H9 (cell line): ENCODE measurements around the gene HOXB6. TPM values are rescaled to one million over a fixed set of nuclear protein-coding genes. Genes with fewer than 3 reads are reported as not detected.

ENCODE experiments used
- DNase-seq: peaks from one replicate; pipeline ENCODE4 v3.0.0-alpha.2; 2017
- H2AFZ ChIP-seq: one replicate; pipeline ENCODE4 v1.6.1; 2013; ENCODE audit warnings: mild to moderate bottlenecking, low read length, control low read depth, moderate library complexity
- H2AK5ac ChIP-seq: 2 replicates; pipeline ENCODE4 v1.6.1; 2013; ENCODE audit warnings: low read length, control low read depth, mixed read lengths; ENCODE audit not compliant: insufficient read length
- H2BK120ac ChIP-seq: one replicate; pipeline ENCODE4 v1.6.1; 2013; ENCODE audit warnings: low read depth, mild to moderate bottlenecking, low read length, control low read depth, inconsistent platforms; ENCODE audit not compliant: poor library complexity, severe bottlenecking
- H2BK12ac ChIP-seq: 2 replicates; pipeline ENCODE4 v1.6.1; 2013; ENCODE audit warnings: low read length, control low read depth, mixed read lengths, low read depth; ENCODE audit not compliant: insufficient read length
- H2BK15ac ChIP-seq: 2 replicates; pipeline ENCODE4 v1.6.1; 2013; ENCODE audit warnings: low read depth, low read length, control low read depth
- H2BK20ac ChIP-seq: one replicate; pipeline ENCODE4 v1.6.1; 2013; ENCODE audit warnings: low read depth, mild to moderate bottlenecking, low read length, control low read depth, inconsistent platforms; ENCODE audit not compliant: poor library complexity, severe bottlenecking
- H2BK5ac ChIP-seq: 2 replicates; pipeline ENCODE4 v1.6.1; 2013; ENCODE audit warnings: low read length, control low read depth, mixed read lengths; ENCODE audit not compliant: insufficient read length
- H3K14ac ChIP-seq: 2 replicates; pipeline ENCODE4 v1.6.1; 2013; ENCODE audit warnings: low read length, control low read depth; ENCODE audit not compliant: insufficient read depth
- H3K18ac ChIP-seq: 2 replicates; pipeline ENCODE4 v1.6.1; 2013; ENCODE audit warnings: low read depth, mild to moderate bottlenecking, mixed read lengths, low read length, control low read depth; ENCODE audit not compliant: insufficient read length
- H3K23ac ChIP-seq: 2 replicates; pipeline ENCODE4 v1.6.1; 2013; ENCODE audit warnings: low read length, control low read depth, mixed read lengths, low read depth; ENCODE audit not compliant: insufficient read length
- H3K23me2 ChIP-seq: 2 replicates; pipeline ENCODE4 v1.6.1; 2013; ENCODE audit warnings: low read depth, mild to moderate bottlenecking, mixed read lengths, low read length, control low read depth; ENCODE audit not compliant: insufficient read length, poor library complexity, severe bottlenecking
- H3K27ac ChIP-seq: 2 replicates; pipeline ENCODE4 v1.5.1; 2013; ENCODE audit warnings: low read length, control low read depth, mixed read lengths, low read depth; ENCODE audit not compliant: insufficient read length
- H3K27me3 ChIP-seq: 2 replicates; pipeline ENCODE4 v1.6.1; 2013; ENCODE audit warnings: low read length, control low read depth, inconsistent platforms; ENCODE audit not compliant: insufficient read depth
- H3K4ac ChIP-seq: 2 replicates; pipeline ENCODE4 v1.6.1; 2013; ENCODE audit warnings: low read depth, mild to moderate bottlenecking, control low read depth, inconsistent platforms, low read length, moderate library complexity
- H3K4me1 ChIP-seq: 2 replicates; pipeline ENCODE4 v1.6.1; 2013; ENCODE audit warnings: low read length, control low read depth, inconsistent platforms; ENCODE audit not compliant: insufficient read depth
- H3K4me2 ChIP-seq: 2 replicates; pipeline ENCODE4 v1.6.1; 2013; ENCODE audit warnings: low read length, control low read depth, mixed read lengths; ENCODE audit not compliant: insufficient read length, insufficient read depth
- H3K56ac ChIP-seq: 2 replicates; pipeline ENCODE4 v1.6.1; 2013; ENCODE audit warnings: low read depth, mild to moderate bottlenecking, mixed read lengths, low read length, control low read depth; ENCODE audit not compliant: insufficient read length
- H3K79me1 ChIP-seq: 2 replicates; pipeline ENCODE4 v1.6.1; 2013; ENCODE audit warnings: low read depth, mild to moderate bottlenecking, moderate library complexity, low read length, control low read depth, inconsistent platforms; ENCODE audit not compliant: insufficient read depth, poor library complexity, severe bottlenecking
- H3K79me2 ChIP-seq: 2 replicates; pipeline ENCODE4 v1.6.1; 2013; ENCODE audit warnings: low read length, control low read depth, inconsistent platforms; ENCODE audit not compliant: insufficient read depth
- H3K9ac ChIP-seq: 2 replicates; pipeline ENCODE4 v1.6.1; 2013; ENCODE audit warnings: low read length, control low read depth, mixed read lengths; ENCODE audit not compliant: insufficient read length; ENCODE audit errors: extremely low read depth
- H3K9me3 ChIP-seq: one replicate; pipeline ENCODE4 v1.6.1; 2013; ENCODE audit warnings: low read depth, low read length, inconsistent platforms; ENCODE audit not compliant: control insufficient read depth
- H3T11ph ChIP-seq: one replicate; pipeline ENCODE4 v1.6.1; 2013; ENCODE audit warnings: mild to moderate bottlenecking, low read length, control low read depth, inconsistent platforms
- H4K20me1 ChIP-seq: one replicate; pipeline ENCODE4 v1.6.1; 2013; ENCODE audit not compliant: control insufficient read depth, insufficient read length, insufficient read depth
- H4K5ac ChIP-seq: 2 replicates; pipeline ENCODE4 v1.6.1; 2013; ENCODE audit warnings: low read depth, mild to moderate bottlenecking, mixed read lengths, low read length, control low read depth; ENCODE audit not compliant: insufficient read length
- H4K8ac ChIP-seq: replicated peaks from 2 replicates; pipeline ENCODE4 v1.6.1; 2013; ENCODE audit warnings: low read length, control low read depth, mixed read lengths, low read depth; ENCODE audit not compliant: insufficient read length
- H4K91ac ChIP-seq: 2 replicates; pipeline ENCODE4 v1.6.1; 2013; ENCODE audit warnings: low read depth, mild to moderate bottlenecking, moderate library complexity, mixed read lengths, low read length, control low read depth; ENCODE audit not compliant: insufficient read length
- H3K27ac Mint-ChIP-seq, 3 experiments: 2 replicates in 2 of 3; 3 replicates in 1 of 3; pipeline ENCODE4 v1.8.0; 2020 to 2021; ENCODE audit warnings: mixed read lengths in 3 of 3, mild to moderate bottlenecking in 1 of 3, moderate library complexity in 1 of 3
- H3K27me3 Mint-ChIP-seq: 2 replicates; pipeline ENCODE4 v1.8.0; 2021; ENCODE audit warnings: low read depth, mild to moderate bottlenecking, moderate library complexity, mixed read lengths
- H3K36me3 Mint-ChIP-seq, 3 experiments: 2 replicates in 2 of 3; 3 replicates in 1 of 3; pipeline ENCODE4 v1.8.0; 2020 to 2021; ENCODE audit warnings: low read depth in 3 of 3, mixed read lengths in 3 of 3; ENCODE audit not compliant: insufficient read depth in 1 of 3
- H3K4me1 Mint-ChIP-seq, 2 experiments: 2 replicates each; pipeline ENCODE4 v1.8.0; 2020; ENCODE audit warnings: mixed read lengths in 2 of 2
- H3K4me3 Mint-ChIP-seq, 2 experiments: 2 replicates in 1 of 2; 3 replicates in 1 of 2; pipeline ENCODE4 v1.8.0; 2020 to 2021; ENCODE audit warnings: mild to moderate bottlenecking in 2 of 2, mixed read lengths in 2 of 2, moderate library complexity in 1 of 2
- H3K9me3 Mint-ChIP-seq, 2 experiments: 2 replicates in 1 of 2; 3 replicates in 1 of 2; pipeline ENCODE4 v1.8.0; 2020; ENCODE audit warnings: mild to moderate bottlenecking in 2 of 2, mixed read lengths in 2 of 2, moderate library complexity in 1 of 2
- WGBS: extraction: QIAGEN DNeasy Blood & Tissue Kit; methylation state at CpG from one replicate; pipeline ENCODE4 v1.1.7; 2013; ENCODE audit warnings: missing lambda C conversion rate, low lambda C conversion rate, mixed read lengths; ENCODE audit not compliant: insufficient read length; ENCODE audit errors: extremely low coverage; 5-methylcytosine and 5-hydroxymethylcytosine counted together
- total RNA-seq: library from RNA; stranded (reverse); gene quantifications from 2 replicates; pipeline ENCODE4 v1.2.1, GENCODE V29; 2021
- TF ChIP-seq, protein P1 (sequence below): fragments of 200-600 bp; sonication (generic); conservative IDR thresholded peaks from 3 replicates; pipeline ENCODE4 v1.8.0; 2021; ENCODE audit warnings: antibody characterized with exemption, mild to moderate bottlenecking

Gene HOXB6
- total RNA-seq, 1 experiment from 2014 or later, result not detected

DNA sequence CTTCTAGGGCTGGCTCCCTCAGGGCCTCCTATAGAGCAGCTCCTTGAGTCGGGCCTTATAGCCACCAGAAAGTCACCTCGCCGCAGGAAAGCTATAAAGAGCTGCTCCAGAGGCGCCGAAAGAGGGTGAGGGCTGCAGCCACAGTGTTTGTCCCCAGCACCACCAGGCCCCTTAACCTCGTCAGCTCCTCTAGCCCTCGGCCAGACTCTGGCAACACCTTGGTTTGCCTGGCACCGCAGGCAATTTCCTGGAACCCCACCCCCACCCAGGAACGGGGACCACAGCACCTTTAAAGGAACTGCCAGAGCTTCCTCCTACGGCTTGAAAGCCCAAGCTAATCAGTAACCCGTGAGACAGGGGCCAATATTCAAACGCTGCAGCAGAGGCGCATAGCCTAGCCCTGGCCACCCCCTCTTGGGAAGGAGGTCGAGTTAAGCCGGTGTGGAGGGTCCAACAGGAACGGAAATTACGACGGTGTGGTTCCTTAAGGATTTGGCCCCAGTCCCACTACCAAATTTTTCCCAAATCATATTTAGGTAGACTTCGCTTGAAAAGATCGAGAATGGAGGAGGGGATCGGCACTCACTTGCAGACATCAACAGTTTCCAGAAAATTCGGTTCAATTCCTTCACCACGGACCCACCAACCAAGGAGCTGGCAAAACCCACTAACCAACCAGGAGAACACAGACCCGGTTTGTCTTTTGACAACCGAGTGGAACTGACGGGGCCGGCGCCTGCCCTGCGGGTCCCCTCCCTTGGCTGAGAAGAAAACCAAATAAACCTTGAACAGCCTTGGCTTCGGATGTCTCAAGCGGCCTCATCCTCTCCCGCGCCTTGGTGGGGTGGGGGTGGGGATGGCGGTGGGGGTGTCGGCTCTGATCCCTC is 3.0 kb downstream of the HOXB6 start:
- no peak overlapping the region for H3K4me2 ChIP-seq
- no peak overlapping the region for H2BK12ac ChIP-seq
- H3K79me2 ChIP-seq, result no peaks in the 10 kb centered on the region
- H4K20me1 ChIP-seq, result no peaks in the 10 kb centered on the region
- H3K27me3 ChIP-seq, result peaks cover 100% of the 10 kb centered on the region
- Mint-ChIP-seq H3K36me3 (no peaks in the 10 kb centered on the region), H3K4me3 (no peak overlapping the region), H3K27ac (no peak overlapping the region), H3K9me3 (peaks cover 0 to 17% of the 10 kb centered on the region in 2 experiments; a peak in 3 of 5 replicates), H3K27me3 (peaks cover 100% of the 10 kb centered on the region), H3K4me1 (peaks cover 3 to 12% of the 10 kb centered on the region in 2 experiments; a peak in 3 of 4 replicates)
- no peak overlapping the region for H3K4ac ChIP-seq
- H3K9ac ChIP-seq, result no peak overlapping the region
- no peak overlapping the region for H3K18ac ChIP-seq
- no peak overlapping the region for H2BK120ac ChIP-seq
- TF ChIP-seq, protein P1, sequence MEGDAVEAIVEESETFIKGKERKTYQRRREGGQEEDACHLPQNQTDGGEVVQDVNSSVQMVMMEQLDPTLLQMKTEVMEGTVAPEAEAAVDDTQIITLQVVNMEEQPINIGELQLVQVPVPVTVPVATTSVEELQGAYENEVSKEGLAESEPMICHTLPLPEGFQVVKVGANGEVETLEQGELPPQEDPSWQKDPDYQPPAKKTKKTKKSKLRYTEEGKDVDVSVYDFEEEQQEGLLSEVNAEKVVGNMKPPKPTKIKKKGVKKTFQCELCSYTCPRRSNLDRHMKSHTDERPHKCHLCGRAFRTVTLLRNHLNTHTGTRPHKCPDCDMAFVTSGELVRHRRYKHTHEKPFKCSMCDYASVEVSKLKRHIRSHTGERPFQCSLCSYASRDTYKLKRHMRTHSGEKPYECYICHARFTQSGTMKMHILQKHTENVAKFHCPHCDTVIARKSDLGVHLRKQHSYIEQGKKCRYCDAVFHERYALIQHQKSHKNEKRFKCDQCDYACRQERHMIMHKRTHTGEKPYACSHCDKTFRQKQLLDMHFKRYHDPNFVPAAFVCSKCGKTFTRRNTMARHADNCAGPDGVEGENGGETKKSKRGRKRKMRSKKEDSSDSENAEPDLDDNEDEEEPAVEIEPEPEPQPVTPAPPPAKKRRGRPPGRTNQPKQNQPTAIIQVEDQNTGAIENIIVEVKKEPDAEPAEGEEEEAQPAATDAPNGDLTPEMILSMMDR, result no peak
- no peak overlapping the region for H4K8ac ChIP-seq
- H3K27ac ChIP-seq, result no peak overlapping the region
- H2BK5ac ChIP-seq, result no peak overlapping the region
- H3K23ac ChIP-seq, result no peak overlapping the region
- no peak overlapping the region for H2AFZ ChIP-seq
- no peak overlapping the region for H2AK5ac ChIP-seq
- H3K56ac ChIP-seq, result no peak overlapping the region
- WGBS, result no CpG with 5 or more reads among the region's 35 CpGs
- no peak overlapping the region for H2BK20ac ChIP-seq
- no peaks in the 10 kb centered on the region for H3K4me1 ChIP-seq
- H2BK15ac ChIP-seq, result no peak overlapping the region
- H3T11ph ChIP-seq, result no peak overlapping the region
- H3K79me1 ChIP-seq, result no peaks in the 10 kb centered on the region
- no peaks in the 10 kb centered on the region for H3K23me2 ChIP-seq
- H3K9me3 ChIP-seq, result no peaks in the 10 kb centered on the region
- DNase-seq, result no peak
- H4K91ac ChIP-seq, result no peak overlapping the region
- H4K5ac ChIP-seq, result no peak overlapping the region
- H3K14ac ChIP-seq, result no peak overlapping the region
